Prostate gland (tissue), 2 donors: ENCODE data around the gene DNMT3A.

Experiments used
- CTCF ChIP-seq, 4 experiments: fragments of 200-600 bp in 2 of 4; fragments of 450-650 bp in 2 of 4; sonication (generic) in 2 of 4; IDR thresholded peaks; 1 replicate in 3 of 4; 2 replicates in 1 of 4; pipeline ENCODE4 v1.5.1; 2016 to 2019; ENCODE audit warnings: antibody characterized with exemption in 4 of 4, mild to moderate bottlenecking in 2 of 4, moderate library complexity in 2 of 4
- POLR2A ChIP-seq: fragments of 450-650 bp; IDR thresholded peaks from one replicate; pipeline ENCODE4 v1.6.1; 2016; ENCODE audit warnings: antibody characterized with exemption, mild to moderate bottlenecking

DNA sequence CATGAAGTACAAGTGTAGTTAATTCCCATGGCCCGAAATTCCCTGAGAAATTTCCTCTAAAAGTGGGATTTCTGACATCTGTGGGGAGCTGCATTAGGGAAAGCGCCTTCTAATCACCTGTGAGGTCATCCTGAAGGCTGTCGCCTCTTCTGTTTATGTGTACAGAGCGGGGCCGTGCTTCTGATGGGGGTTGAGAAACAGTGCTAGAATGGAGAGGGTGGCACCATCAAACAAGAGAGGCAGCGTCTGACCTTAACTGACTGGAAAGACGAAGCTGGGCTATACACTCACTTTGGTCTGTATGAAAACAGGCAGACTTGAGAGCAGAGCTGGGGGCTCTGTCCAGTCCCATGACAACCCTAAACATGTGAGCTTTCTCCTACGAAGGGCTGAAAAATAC lies 44.2 kb upstream of the DNMT3A start:
- TF ChIP-seq CTCF (IDR thresholded peaks at IDR 0.05) (no peak), POLR2A (no peak)
